ENCODE measurements around the gene GYG2.
"Not testable (repeated sequence)": the region's sequence is repeated elsewhere in the genome, so short reads cannot be mapped to it uniquely, and the experiment has no call there.

GYG2 gene

GRCh38 chrX:2879670-2880069 is 50.9 kb downstream of the GYG2 start:
- H3K4me3 ChIP-seq (ENCODE audit: low read length), result no peak overlapping the region
- no peaks in the 10 kb centered on the region for H3K27me3 ChIP-seq (ENCODE audit: control insufficient read depth, insufficient read depth, low read length)
- H3K27ac ChIP-seq (ENCODE audit: low read depth, low read length), result no peak overlapping the region
- H3K9ac ChIP-seq (ENCODE audit: low read length), result no peak overlapping the region
- no peaks in the 10 kb centered on the region for H3K4me1 ChIP-seq (ENCODE audit: control insufficient read depth, insufficient read depth, low read length)
- no peaks in the 10 kb centered on the region for H3K36me3 ChIP-seq (ENCODE audit: control insufficient read depth, insufficient read depth, low read length)

- Histone ChIP-seq H3K36me3 (ENCODE audit: control insufficient read depth, insufficient read depth, low read length) (no peaks in the 10 kb centered on the region), H3K9ac (ENCODE audit: low read length) (no peak overlapping the region), H3K27ac (ENCODE audit: low read depth, low read length) (no peak overlapping the region), H3K4me3 (ENCODE audit: low read length) (no peak overlapping the region), H3K27me3 (ENCODE audit: control insufficient read depth, insufficient read depth, low read length) (no peaks in the 10 kb centered on the region), H3K4me1 (ENCODE audit: control insufficient read depth, insufficient read depth, low read length) (no peaks in the 10 kb centered on the region)
Measured at GRCh38 chrX:2883770-2884169, 55.0 kb downstream of the GYG2 start.

GRCh38 chrX:2888309-2888708 is 59.6 kb downstream of the GYG2 start:
- Histone ChIP-seq H3K4me1 (ENCODE audit: control insufficient read depth, insufficient read depth, low read length) (no peaks in the 10 kb centered on the region), H3K27ac (ENCODE audit: low read depth, low read length) (no peak overlapping the region), H3K36me3 (ENCODE audit: control insufficient read depth, insufficient read depth, low read length) (no peaks in the 10 kb centered on the region), H3K4me3 (ENCODE audit: low read length) (no peak overlapping the region), H3K9ac (ENCODE audit: low read length) (no peak overlapping the region), H3K27me3 (ENCODE audit: control insufficient read depth, insufficient read depth, low read length) (no peaks in the 10 kb centered on the region)

DNA sequence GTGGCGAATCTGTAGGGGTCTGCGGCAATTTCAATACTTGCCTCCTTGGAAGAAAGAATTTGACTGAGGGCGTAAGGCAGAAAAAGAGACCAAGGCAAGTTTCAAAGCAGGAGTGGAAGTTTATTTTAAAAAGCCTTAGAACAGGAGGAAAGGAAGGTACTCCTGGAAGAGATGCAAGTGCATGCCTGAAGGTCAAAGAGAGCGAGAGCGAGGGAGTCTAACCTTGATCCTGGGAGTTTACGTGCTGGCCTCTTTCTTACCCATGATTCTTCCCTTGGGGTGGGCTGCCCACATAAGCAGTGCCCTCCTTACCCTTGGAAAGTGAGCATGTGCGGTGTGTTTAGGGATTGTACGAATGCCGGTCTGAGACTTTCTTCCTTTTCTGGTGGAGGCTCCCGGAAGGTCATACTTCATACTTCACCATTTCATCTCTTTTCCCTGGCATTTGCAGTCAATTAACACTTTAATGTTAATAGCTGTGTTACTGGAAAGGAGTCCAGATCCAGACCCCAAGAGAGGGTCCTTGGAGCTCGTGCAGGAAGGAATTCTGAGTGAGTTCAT is 60.4 kb downstream of the GYG2 start:
- H3K36me3 ChIP-seq (ENCODE audit: control insufficient read depth, insufficient read depth, low read length), result no peaks in the 10 kb centered on the region
- no peak overlapping the region for H3K9ac ChIP-seq (ENCODE audit: low read length)
- H3K4me3 ChIP-seq (ENCODE audit: low read length), result peak overlapping the region; percentile 27
- no peaks in the 10 kb centered on the region for H3K27me3 ChIP-seq (ENCODE audit: control insufficient read depth, insufficient read depth, low read length)
- H3K4me1 ChIP-seq (ENCODE audit: control insufficient read depth, insufficient read depth, low read length), result no peaks in the 10 kb centered on the region
- no peak overlapping the region for H3K27ac ChIP-seq (ENCODE audit: low read depth, low read length)

DNA sequence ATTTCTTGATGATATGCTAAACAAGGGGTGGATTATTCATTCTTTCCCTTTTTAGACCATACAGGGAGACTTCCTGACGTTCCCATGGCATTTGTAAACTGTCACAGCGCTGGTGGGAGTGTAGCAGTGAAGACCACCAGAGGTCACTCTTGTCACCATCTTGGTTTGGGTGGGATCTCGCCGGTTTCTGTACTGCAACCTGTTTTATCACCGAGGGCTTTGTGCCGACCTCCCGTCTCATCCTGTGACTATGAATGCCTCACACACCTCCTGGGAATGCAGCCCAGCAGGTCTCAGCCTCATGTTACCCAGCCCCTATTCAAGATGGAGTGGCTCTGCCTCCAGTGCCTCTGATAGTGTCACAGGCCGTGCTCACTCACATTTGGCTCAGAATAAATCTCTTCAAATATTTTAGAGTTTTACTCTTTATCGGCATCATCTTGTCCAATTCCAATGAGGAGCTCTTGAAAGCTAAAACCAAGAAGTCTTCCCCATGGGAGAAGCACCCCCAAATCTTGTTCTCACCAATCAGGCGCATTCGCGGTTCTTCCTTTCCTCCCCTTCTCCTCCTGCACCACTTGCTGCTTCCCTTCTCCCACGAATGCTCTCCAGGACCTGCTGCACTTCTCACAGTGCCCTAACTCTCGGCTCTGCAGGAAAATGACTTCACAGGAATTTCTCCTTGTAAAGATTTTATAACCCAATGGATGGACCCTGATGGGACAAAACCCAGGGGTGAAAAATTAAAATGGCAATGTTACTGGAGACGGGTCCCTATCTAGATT is 61.2 kb downstream of the GYG2 start:
- H3K36me3 ChIP-seq (ENCODE audit: control insufficient read depth, insufficient read depth, low read length); H3K27me3 ChIP-seq (ENCODE audit: control insufficient read depth, insufficient read depth, low read length); H3K9ac ChIP-seq (ENCODE audit: low read length); H3K4me1 ChIP-seq (ENCODE audit: control insufficient read depth, insufficient read depth, low read length); H3K27ac ChIP-seq (ENCODE audit: low read depth, low read length): not testable (repeated sequence)
- peak overlapping the region; percentile 27 for H3K4me3 ChIP-seq (ENCODE audit: low read length)

DNA sequence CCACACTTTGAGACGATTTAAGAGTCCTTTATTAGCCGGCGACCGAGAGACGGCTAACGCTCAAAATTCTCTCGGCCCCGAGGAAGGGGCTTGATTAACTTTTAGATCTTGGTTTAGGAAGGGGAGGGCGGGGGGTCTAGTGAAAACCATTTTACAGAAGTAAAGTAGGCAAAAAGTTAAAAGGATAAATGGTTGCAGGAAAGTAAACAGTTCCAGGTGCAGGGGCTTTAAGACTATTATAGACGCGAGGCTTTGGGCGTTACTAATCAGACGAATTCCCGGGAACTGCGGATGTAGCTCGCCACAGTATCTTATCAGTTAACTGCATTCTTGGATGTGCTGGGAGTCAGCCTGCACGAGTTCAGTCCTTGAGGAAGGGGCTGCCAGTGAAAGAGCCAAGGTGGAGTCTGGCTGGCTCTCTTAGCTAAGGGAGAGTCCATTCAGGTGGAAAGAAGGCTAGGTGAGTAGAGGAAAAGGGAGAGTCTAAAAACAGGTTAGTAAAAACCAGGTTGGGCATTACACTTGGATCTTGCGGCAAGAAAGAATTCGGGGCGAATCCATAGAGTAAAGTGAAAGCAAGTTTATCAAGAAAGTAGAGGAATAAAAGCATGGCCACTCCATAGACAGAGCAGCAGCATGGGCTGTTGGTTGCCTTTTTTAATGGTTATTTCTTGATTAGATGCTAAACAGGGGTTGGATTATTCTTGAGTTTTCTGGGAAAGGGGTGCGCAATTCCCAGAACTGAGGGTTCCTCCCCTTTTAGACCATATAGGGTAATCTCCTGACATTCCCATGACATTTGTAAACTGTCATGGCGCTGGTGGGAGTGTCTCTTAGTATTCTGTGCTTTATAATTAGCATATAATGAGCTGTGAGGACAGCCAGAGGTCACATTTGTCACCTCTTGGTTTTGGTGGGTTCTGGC is 62.1 kb downstream of the GYG2 start:
- not testable (repeated sequence) for H3K9ac ChIP-seq (ENCODE audit: low read length); H3K36me3 ChIP-seq (ENCODE audit: control insufficient read depth, insufficient read depth, low read length); H3K27me3 ChIP-seq (ENCODE audit: control insufficient read depth, insufficient read depth, low read length); H3K4me1 ChIP-seq (ENCODE audit: control insufficient read depth, insufficient read depth, low read length); H3K4me3 ChIP-seq (ENCODE audit: low read length); H3K27ac ChIP-seq (ENCODE audit: low read depth, low read length)

DNA sequence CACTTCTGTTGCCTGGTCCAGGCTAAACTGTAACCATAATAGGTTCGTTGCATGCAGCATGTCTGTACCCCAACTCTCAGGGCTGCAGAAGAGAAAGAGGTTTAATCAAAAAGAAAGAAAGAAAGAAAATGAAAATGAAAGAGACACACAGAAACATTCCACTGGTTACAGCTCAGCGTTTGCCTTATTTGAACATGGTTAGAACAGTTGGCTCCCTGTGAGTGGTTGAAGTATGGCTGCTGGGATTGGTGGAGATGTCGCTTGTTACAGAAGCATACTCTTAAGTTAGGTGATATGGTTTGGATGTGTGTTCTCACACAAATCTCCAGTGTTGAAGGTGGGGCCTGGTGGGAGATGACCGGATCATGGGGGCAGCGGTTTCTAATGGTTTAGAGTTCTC is 64.1 kb downstream of the GYG2 start:
- H3K27me3 ChIP-seq (ENCODE audit: control insufficient read depth, insufficient read depth, low read length), result no peaks in the 10 kb centered on the region
- no peak overlapping the region for H3K27ac ChIP-seq (ENCODE audit: low read depth, low read length)
- H3K36me3 ChIP-seq (ENCODE audit: control insufficient read depth, insufficient read depth, low read length), result no peaks in the 10 kb centered on the region
- no peaks in the 10 kb centered on the region for H3K4me1 ChIP-seq (ENCODE audit: control insufficient read depth, insufficient read depth, low read length)
- H3K9ac ChIP-seq (ENCODE audit: low read length), result no peak overlapping the region
- no peak overlapping the region for H3K4me3 ChIP-seq (ENCODE audit: low read length)

GRCh38 chrX:2894885-2895292 is 66.2 kb downstream of the GYG2 start:
- Histone ChIP-seq H3K36me3 (ENCODE audit: control insufficient read depth, insufficient read depth, low read length) (no peaks in the 10 kb centered on the region), H3K9ac (ENCODE audit: low read length) (no peak overlapping the region), H3K27ac (ENCODE audit: low read depth, low read length) (no peak overlapping the region), H3K27me3 (ENCODE audit: control insufficient read depth, insufficient read depth, low read length) (no peaks in the 10 kb centered on the region), H3K4me3 (ENCODE audit: low read length) (no peak overlapping the region), H3K4me1 (ENCODE audit: control insufficient read depth, insufficient read depth, low read length) (no peaks in the 10 kb centered on the region)

DNA sequence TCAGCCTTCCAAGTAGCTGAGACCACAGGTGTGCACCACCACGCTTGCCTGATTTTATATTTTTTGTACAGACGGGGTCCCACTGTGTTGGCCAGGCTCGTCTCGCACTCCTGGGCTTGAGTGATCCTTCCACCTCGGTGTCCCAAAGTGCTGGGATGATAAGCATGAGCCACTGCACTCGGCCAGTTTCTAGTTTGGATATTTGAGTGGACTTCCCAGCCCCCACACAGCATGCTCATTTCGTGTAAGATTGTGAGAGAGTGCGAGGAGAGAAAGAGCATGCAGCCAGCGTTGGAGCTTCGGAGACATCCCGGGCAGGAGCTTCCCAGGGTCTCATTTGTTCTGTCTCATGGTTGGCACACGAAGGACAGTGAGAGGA is 68.6 kb downstream of the GYG2 start:
- Histone ChIP-seq H3K4me3 (ENCODE audit: low read length) (no peak overlapping the region), H3K9ac (ENCODE audit: low read length) (no peak overlapping the region), H3K36me3 (ENCODE audit: control insufficient read depth, insufficient read depth, low read length) (no peaks in the 10 kb centered on the region), H3K27ac (ENCODE audit: low read depth, low read length) (no peak overlapping the region), H3K4me1 (ENCODE audit: control insufficient read depth, insufficient read depth, low read length) (no peaks in the 10 kb centered on the region), H3K27me3 (ENCODE audit: control insufficient read depth, insufficient read depth, low read length) (no peaks in the 10 kb centered on the region)

DNA sequence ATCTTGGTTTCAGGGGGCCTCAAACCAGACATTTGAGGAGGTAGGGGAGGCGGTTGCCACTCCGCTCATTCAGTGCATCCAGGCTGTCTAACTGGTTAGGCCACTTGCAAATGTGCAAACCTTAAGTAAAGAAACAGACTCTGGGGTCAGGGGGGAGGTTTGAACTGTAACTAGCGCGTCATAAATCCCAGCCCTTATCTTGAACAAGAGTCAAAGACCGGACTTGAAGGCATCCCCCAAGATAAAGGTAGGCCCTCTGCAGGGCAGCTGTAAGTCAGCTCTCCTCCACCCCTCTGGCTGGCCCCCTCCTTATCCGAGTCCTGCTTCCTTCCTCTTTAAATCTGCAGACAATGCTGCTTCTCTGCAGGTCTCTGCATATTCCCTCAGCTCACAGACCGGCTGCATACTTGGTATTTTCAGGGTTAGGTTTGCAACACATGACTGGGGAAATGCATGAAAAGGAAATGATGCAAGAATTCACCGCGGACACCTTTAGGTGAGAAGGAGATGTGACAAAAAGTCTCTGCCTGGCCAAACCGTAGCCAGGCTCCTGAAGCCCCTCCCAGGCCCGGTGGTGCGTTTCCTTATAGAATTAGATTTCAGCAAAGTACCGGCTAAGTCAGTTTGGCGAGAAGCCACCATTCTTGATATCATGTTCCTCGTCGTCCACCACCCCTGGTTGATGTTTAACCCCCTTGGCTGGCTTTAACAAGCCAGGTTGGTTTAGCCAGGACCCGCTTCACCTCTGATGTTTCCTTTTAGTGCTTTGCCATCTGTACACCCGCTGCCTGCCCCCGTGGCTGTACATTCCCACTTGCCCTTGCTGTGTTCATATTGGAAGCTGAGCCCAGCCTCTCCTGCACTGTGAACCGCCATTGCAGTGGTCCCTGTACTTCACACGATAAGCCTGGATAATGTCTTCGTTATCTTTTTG is 69.2 kb downstream of the GYG2 start:
- not testable (repeated sequence) for H3K27me3 ChIP-seq (ENCODE audit: control insufficient read depth, insufficient read depth, low read length); H3K9ac ChIP-seq (ENCODE audit: low read length); H3K27ac ChIP-seq (ENCODE audit: low read depth, low read length); H3K36me3 ChIP-seq (ENCODE audit: control insufficient read depth, insufficient read depth, low read length); H3K4me1 ChIP-seq (ENCODE audit: control insufficient read depth, insufficient read depth, low read length)
- H3K4me3 ChIP-seq (ENCODE audit: low read length), result peak overlapping the region; percentile 22

- H3K4me1 ChIP-seq (ENCODE audit: control insufficient read depth, insufficient read depth, low read length), result no peaks in the 10 kb centered on the region
- H3K9ac ChIP-seq (ENCODE audit: low read length), result no peak overlapping the region
- H3K36me3 ChIP-seq (ENCODE audit: control insufficient read depth, insufficient read depth, low read length), result no peaks in the 10 kb centered on the region
- no peak overlapping the region for H3K27ac ChIP-seq (ENCODE audit: low read depth, low read length)
- no peaks in the 10 kb centered on the region for H3K27me3 ChIP-seq (ENCODE audit: control insufficient read depth, insufficient read depth, low read length)
- peak overlapping the region; percentile 22 for H3K4me3 ChIP-seq (ENCODE audit: low read length)
Measured at GRCh38 chrX:2898846-2899512, 70.2 kb downstream of the GYG2 start.
